Hepatic stellate cell (primary cell): ENCODE measurements around the gene SEC63.
A peak's percentile ranks its signal among the peaks of the same experiment; 100 is the strongest.
"Not testable (repeated sequence)": the region's sequence is repeated elsewhere in the genome, so short reads cannot be mapped to it uniquely, and the experiment has no call there.

Source experiments
- DNase-seq: peaks from one replicate; pipeline ENCODE4 v3.0.0; 2011; ENCODE audit warnings: low spot score

SEC63 gene

DNA sequence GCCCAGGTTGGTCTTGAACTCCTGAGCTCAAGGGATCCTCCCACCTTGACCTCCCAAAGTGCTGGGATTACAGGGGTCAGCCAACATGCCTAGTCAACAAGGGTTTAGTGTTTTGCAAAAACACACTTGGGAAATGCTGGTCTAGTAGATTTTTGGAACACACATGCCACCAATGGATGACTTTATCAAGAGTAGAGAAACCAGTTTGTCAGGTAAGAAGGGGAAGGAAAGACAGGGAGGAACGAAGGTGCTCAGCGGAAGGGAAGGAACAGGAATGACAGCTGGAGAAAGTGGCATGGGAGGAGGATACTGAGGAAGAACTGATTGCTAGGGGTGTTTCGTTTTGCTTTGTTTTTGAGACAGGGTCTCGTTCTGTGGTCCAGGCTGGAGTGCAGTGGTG, 15.6 kb upstream of the SEC63 start:
- DNase-seq: no peak

DNA sequence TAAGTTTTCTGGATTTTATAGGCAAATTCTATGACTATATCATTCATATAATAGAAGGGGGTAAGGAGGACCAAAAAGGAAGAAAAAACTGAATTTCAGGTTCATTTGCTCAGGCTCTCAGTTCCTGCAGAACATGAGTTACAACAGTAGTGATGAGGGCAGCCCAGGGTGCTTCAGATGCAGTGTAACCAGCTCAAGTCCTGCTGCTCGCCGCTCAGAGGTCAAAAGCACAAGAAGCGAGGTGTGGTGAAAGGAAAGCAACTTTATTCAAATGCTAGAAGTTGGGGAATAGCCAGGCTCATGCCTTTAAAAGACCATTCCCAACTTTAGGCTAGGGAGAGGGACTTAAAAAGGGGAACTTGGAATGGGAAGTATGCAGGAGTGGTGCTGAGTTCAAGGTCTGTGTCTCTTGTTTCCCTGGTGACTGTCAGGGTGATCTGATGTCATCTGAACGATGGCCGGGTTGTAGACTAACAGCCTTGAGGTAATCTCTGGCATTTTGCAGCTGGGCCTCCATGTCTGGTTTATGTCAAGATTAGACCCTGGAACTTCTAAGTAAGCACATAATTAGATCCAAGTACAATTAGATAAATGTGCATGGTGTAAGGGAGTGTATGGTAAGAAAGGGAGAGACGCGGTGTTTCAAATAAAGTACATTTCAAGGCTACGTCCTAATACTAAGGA, 14.5 kb upstream of the SEC63 start:
- DNase-seq: no peak

- DNase-seq: no peak
Observed at GRCh38 chr6:107971181-107971580, 13.2 kb upstream of the SEC63 start.

- DNase-seq: no peak
Observed at GRCh38 chr6:107970255-107970654, 12.2 kb upstream of the SEC63 start.

DNA sequence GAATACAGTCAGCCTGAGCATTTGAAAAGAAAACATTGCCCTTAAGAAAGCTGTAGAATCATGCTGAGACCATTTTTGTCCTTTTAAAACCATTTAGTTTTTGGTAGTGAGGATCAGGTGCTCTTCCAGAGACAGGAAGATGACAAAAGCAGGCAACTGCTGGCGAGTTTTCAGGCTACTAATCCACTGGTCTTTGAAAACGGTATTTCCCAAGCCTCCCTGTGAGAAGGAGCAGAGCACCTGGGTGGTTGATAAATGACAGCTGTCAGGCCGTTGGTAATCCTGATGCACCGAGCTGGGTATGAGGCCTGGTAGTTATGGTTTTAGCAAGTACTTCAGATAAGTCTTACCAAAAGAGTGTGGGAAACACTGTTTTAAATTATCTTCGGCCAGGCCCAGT, 10.1 kb upstream of the SEC63 start:
- no peak for DNase-seq

DNA sequence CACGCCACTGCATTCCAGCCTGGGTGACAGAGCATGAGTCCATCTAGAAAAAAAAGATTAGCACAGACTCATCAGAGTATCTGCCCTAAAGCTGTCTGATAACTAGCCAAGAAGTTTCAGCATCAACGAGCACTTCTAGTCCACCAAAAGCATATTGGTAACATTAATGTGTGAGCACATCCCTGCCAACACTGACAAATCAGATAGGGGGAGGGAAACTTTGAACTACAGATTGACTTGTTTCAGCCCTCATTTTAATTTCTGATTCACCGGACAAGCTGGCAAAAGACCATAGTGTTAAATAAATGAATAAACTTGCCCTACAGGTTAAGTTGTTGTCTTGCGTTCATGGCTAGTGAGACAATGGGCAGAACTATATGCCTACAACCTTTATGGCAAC, 7.7 kb upstream of the SEC63 start:
- DNase-seq: no peak

GRCh38 chr6:107962723-107963122, 4.7 kb upstream of the SEC63 start:
- no peak for DNase-seq

DNA sequence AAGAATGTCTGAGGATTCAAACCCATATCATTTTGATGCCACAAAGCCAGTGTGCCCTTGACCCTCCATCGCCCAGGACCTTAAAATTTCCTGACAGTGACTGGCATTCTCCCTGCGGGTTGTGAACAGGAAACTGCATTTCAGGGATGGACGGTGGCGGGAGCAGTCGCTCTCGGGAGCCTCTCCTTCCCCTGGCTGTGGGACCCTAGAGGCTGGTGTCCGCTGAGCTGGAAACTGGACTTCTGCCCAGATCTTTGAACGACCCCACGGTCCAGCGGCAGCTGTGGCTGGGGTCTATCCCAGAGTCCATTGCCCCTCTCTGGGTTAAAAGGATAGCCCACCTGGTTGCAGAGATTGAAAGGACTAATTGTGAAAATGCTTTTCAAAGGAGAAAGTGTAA, 1.4 kb upstream of the SEC63 start:
- no peak for DNase-seq

- not testable (repeated sequence) for DNase-seq
Observed at GRCh38 chr6:107958689-107959362, 818 bp upstream of the SEC63 start.

DNA sequence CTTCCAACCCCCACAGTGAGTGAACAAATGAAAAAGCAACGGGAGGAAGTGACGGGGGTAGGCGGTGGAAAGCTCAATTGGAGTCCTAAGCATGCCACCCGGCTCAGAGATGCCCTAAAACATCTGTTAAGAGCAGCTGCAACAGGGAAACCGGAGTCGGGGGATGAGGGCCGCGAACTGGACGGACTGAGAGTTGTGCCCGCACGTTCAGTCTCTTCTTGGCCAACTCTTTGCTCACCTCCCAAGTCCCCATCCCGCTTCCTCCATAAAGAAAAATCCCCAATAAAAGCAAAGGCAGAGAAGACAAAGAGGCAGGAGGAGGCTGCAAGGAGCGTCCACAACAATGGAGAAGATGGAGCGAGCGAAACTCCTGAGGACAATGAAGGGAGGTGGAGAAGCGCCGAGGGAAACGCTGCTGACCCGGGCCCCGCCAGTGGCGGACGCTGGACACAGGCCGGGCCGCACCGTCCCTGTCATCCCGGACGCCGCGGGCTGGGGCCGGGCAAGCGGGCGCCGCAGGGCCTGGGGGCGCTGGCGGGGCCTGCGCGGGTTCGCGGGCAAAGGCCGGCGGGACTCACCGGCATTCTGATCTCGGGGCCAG, 600 bp downstream of the SEC63 start:
- peak; percentile 69 for DNase-seq

DNA sequence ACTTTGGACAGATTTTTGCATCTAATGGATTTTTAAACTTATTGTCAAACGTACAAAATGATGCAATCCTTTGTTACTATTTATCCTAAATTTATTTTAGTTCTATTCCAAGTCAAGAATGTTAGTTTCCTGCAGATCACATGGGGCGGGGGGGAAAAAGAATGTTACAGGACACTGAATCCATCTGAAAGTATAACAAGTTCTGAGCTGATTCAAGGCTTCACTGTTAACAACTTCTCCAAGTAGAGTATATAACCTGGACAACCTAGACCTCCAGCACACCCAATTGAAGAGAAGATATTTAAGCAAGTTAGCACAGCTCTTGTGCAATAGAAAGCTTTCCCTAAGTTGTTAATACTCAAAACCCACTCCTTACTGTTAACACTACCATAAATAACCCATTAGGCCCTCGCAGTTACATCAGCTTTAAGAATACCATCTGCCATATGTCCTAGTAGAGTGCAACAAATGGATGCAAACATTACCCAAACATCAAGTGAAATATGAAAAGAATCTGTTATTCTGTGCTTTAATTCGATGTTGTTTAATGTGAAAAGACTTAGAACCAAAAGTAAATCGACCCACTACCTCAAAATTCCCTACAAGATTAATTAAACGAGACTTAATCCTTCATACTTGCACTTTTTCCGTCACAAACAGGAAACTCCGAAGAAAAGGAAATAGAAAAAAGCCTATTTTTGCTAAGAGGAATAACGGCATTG, 1.3 kb downstream of the SEC63 start:
- DNase-seq: peak; percentile 49

GRCh38 chr6:107956181-107956580, 1.8 kb downstream of the SEC63 start:
- DNase-seq: no peak

GRCh38 chr6:107953858-107954414, 4.1 kb downstream of the SEC63 start:
- DNase-seq: not testable (repeated sequence)

GRCh38 chr6:107943626-107944439, 14.2 kb downstream of the SEC63 start:
- DNase-seq: no peak

DNA sequence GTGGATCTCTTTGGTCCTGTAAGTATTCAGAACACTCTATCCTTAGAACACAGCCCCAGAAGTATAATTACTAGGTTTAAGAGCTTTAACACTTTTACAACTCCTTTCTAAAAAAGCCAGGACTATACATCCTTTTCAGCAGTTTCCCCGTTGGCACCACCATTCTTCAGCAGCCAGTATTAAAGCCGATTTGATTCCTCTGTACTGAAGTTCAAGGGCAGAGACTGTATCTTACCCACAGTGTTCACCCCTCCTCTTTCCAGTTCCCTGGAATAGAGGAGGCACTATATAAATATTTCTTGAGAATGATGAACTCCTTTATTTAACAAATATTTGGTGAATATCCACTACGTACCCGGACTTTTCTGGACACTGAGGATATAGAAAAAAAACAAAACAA, 15.9 kb downstream of the SEC63 start:
- no peak for DNase-seq

DNA sequence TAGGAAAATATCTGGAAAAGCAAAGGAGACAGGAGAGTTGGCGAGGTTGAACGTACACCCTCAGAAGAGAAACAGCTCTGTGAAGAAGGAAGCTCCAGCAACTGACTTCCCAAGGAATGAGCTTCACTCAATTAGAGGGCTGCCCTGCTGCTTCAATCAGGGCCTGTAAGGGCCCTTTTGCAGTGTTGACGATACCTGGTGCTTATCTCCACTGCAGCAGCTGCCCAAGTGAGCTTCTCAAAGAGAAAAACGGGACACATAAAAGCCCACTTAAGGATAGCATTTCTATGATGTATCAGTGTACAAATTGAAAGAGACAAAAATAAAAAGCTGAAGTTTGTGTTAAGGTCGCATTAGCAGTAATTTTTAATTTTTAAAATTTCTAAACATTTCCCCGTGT, 16.4 kb downstream of the SEC63 start:
- DNase-seq: no peak

GRCh38 chr6:107941199-107941598, 16.8 kb downstream of the SEC63 start:
- no peak for DNase-seq

DNA sequence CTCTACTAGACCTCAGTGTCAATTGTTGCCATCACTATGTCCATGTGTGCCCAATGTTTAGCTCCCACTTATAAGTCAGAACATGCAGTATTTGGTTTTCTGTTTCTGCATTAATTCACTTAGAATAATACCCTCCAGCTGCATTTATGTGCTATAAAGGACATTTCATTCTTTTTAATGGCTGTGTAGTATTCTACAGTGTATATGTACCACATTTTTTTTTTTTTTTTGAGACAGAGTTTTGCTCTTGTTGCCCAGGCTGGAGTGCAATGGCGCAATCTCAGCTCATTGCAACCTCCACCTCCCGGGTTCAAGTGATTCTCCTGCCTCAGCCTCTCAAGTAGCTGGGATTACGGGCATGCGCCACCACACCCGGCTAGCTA, 21.1 kb downstream of the SEC63 start:
- not testable (repeated sequence) for DNase-seq

- peak; percentile 9 for DNase-seq
Observed at GRCh38 chr6:107936162-107936909, 21.7 kb downstream of the SEC63 start.

GRCh38 chr6:107934229-107934628, 23.8 kb downstream of the SEC63 start:
- DNase-seq: not testable (repeated sequence)

- no peak for DNase-seq
Observed at GRCh38 chr6:107932580-107932979, 25.4 kb downstream of the SEC63 start.
